Fibroblast of pulmonary artery (primary cell): Measurements from ENCODE around the gene C20orf144.

Experiments used
- DNase-seq: peaks from one replicate; pipeline ENCODE4 v3.0.0-alpha.2; 2010; ENCODE audit warnings: low read depth
- H3K4me3 ChIP-seq: replicated peaks from 2 replicates; pipeline ENCODE4 v1.5.1; 2011; ENCODE audit warnings: low read depth, mild to moderate bottlenecking, control low read depth, low read length, moderate library complexity
- CTCF ChIP-seq: IDR thresholded peaks from 2 replicates; pipeline ENCODE4 v1.5.1; 2011; ENCODE audit warnings: mild to moderate bottlenecking, control low read depth, low read length, inconsistent platforms; ENCODE audit errors: missing control alignments

The C20orf144 gene

GRCh38 chr20:33686100-33686983 is 24.2 kb downstream of the C20orf144 start, which contains the start of gene E2F1:
Gene E2F1 (minus strand): TSS chr20:33686385. CDS start chr20:33686264, 121 bp downstream.
- H3K4me3 ChIP-seq: peak within 1 kb of the TSS; percentile 36
- peak; percentile 88 for DNase-seq
- no peak for TF ChIP-seq CTCF

GRCh38 chr20:33686984-33687366 is 24.8 kb downstream of the C20orf144 start:
- no peak for TF ChIP-seq CTCF
- DNase-seq: no peak
- H3K4me3 ChIP-seq: peak overlapping the region; percentile 35

- no peak overlapping the region for H3K4me3 ChIP-seq
- TF ChIP-seq CTCF: no peak
- peak; percentile 78 for DNase-seq
Measured at GRCh38 chr20:33687370-33687915, 25.3 kb downstream of the C20orf144 start.

GRCh38 chr20:33687993-33688937 is 26.1 kb downstream of the C20orf144 start:
- TF ChIP-seq CTCF: no peak
- no peak for DNase-seq
- H3K4me3 ChIP-seq: no peak overlapping the region

- DNase-seq: no peak
Measured at GRCh38 chr20:33688938-33689424, 26.9 kb downstream of the C20orf144 start.

More at GRCh38 chr20:33688938-33689424, 26.9 kb downstream of the C20orf144 start:
- no peak overlapping the region for H3K4me3 ChIP-seq
- TF ChIP-seq CTCF: no peak
